AG04449 (cell line): ENCODE results near the gene ETV6.

Source experiments
- CTCF ChIA-PET: fragments of 350-600 bp; formaldehyde crosslinking; extraction: SDS; loops from one replicate; lab custom pipeline; 2021; ENCODE audit warnings: antibody characterized with exemption; lab: Yijun Ruan, JAX
- POLR2A ChIA-PET: fragments of 400-600, 350-600 bp; formaldehyde crosslinking; extraction: SDS; loops from one replicate; lab custom pipeline; 2020; ENCODE audit warnings: antibody characterized with exemption, inconsistent platforms; lab: Yijun Ruan, JAX
- DNase-seq: peaks from one replicate; pipeline ENCODE4 v3.0.0-alpha.2; 2010; ENCODE audit warnings: low read depth, low spot score
- H3K4me3 ChIP-seq: 2 replicates; pipeline ENCODE4 v1.5.1; 2011; ENCODE audit warnings: low read depth, mild to moderate bottlenecking, control low read depth, low read length
- TF ChIP-seq, protein P1 (sequence below): IDR thresholded peaks from one replicate; pipeline ENCODE4 v1.5.1; 2011; ENCODE audit warnings: mild to moderate bottlenecking, moderate library complexity, low read length, control low read depth, inconsistent platforms; ENCODE audit not compliant: insufficient read depth; ENCODE audit errors: missing control alignments

Gene ETV6

GRCh38 chr12:11773889-11774677 is 124.6 kb downstream of the ETV6 start:
- POLR2A ChIA-PET = no interaction called here
- no peak for DNase-seq
- no peak overlapping the region for H3K4me3 ChIP-seq
- CTCF ChIA-PET = interaction anchor here (1.0 to 2.4 kb wide), 2 partner anchors 11 to 117 kb away, joined by 3 to 5 read pairs; no protein-coding TSS in a partner anchor
- TF ChIP-seq, protein P1, sequence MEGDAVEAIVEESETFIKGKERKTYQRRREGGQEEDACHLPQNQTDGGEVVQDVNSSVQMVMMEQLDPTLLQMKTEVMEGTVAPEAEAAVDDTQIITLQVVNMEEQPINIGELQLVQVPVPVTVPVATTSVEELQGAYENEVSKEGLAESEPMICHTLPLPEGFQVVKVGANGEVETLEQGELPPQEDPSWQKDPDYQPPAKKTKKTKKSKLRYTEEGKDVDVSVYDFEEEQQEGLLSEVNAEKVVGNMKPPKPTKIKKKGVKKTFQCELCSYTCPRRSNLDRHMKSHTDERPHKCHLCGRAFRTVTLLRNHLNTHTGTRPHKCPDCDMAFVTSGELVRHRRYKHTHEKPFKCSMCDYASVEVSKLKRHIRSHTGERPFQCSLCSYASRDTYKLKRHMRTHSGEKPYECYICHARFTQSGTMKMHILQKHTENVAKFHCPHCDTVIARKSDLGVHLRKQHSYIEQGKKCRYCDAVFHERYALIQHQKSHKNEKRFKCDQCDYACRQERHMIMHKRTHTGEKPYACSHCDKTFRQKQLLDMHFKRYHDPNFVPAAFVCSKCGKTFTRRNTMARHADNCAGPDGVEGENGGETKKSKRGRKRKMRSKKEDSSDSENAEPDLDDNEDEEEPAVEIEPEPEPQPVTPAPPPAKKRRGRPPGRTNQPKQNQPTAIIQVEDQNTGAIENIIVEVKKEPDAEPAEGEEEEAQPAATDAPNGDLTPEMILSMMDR = no peak

DNA sequence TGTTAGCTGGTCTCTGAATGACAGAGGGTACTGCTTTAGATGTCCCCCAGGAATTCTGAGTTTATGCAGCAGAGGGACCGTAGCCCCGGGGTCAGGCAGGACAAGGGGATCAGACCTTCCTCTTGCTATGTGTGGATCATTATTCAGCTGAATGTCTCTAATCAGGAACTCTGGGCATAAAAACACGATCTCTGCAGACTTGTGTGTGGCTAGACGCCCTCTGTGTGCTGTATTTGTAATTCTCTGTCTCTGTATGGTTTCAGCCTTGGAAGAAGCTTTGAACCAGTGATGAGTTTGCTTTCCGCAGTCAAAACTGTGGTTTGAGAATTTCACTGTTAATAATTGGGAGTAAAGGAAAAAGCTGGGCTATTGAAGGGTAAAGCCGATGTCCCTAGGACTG is 125.3 kb downstream of the ETV6 start:
- DNase-seq = no peak
- TF ChIP-seq, protein P1 = no peak
- CTCF ChIA-PET = interaction anchor here (1.0 to 2.4 kb wide), 3 partner anchors 12 to 118 kb away, joined by 3 to 5 read pairs (median 3); no protein-coding TSS in a partner anchor
- no peak overlapping the region for H3K4me3 ChIP-seq
- POLR2A ChIA-PET = no interaction called here

DNA sequence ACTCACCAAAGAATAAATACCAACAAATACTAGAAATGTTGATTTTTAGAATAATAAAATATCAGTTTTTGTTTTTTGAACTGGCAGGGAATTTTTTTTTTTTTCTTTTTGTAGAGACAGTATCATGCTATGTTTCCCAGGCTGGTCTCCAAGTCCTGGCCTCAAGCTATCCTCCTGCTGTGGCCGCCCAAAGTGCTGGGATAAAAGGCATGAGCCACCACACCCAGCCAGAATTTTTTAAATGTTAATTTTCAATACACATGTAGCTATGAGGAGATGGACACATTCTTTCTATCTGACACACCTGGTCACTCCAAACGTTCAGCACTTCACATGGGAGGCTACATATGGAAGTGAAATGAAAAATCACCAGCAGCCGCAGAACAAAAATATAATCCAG is 126.8 kb downstream of the ETV6 start:
- no peak for DNase-seq
- CTCF ChIA-PET = interaction anchor here (1.1 kb wide), 1 partner anchor 17 kb away, joined by 3 read pairs; no protein-coding TSS in a partner anchor
- POLR2A ChIA-PET = no interaction called here
- TF ChIP-seq, protein P1 = no peak
- no peak overlapping the region for H3K4me3 ChIP-seq

DNA sequence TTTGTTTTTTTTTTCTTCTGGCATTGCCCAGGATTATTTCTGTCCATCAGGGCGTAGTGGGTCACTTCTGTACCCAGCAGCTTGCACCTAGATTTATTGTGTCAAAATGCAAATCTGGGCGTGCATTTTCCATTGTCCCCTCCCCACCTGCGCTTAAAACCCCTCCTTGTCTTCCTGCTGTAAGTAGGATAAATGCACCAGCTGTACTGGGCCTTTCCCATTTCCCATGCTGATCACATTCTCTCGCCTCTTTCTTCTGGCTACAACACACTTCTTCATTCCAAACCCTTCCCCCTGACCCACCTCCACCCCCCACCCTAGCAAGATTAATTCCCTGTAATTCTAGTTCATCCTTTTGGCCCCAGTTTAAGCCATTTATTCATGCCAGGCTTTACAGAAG is 128.0 kb downstream of the ETV6 start:
- POLR2A ChIA-PET = no interaction called here
- CTCF ChIA-PET = no interaction called here
- TF ChIP-seq, protein P1 = no peak
- no peak for DNase-seq
- H3K4me3 ChIP-seq = no peak overlapping the region

DNA sequence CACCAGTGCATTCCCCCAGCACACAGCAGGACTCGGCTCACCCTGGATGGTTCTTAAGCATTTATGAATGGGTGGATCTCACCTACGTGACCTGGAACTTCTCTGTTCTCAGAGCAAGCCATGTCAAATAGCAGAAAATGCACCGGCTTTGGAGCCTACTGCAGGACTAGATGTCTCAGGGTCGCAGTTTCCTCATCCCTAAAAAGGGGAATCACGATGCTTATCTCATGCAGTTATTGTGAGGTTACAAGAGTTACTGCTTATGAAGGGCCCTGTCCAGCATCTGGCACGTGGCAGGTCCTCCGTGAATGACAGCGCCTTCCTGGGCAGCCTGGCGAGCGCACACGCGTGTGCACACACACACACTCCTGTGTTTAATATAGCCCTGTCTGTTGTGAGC is 128.5 kb downstream of the ETV6 start:
- POLR2A ChIA-PET = interaction anchor here (0.6 kb wide), 1 partner anchor 209 kb away, joined by 3 read pairs; no protein-coding TSS in a partner anchor
- TF ChIP-seq, protein P1 = no peak
- CTCF ChIA-PET = interaction anchor here (2.8 kb wide), 1 partner anchor 255 kb away, joined by 11 read pairs; no protein-coding TSS in a partner anchor
- DNase-seq = no peak
- H3K4me3 ChIP-seq = no peak overlapping the region
